ENCODE data around the gene KRTAP9-2. TPM values are rescaled to one million over a fixed set of nuclear protein-coding genes. Genes with fewer than 3 reads are reported as not detected.
"Not testable (repeated sequence)": the region's sequence is repeated elsewhere in the genome, so short reads cannot be mapped to it uniquely, and the experiment has no call there.

The KRTAP9-2 gene
- total RNA-seq, 4 donors from 2014 or later = not detected

- TF ChIP-seq EP300 (IDR thresholded peaks at IDR 0.05) (no peak), POLR2A (IDR thresholded peaks at IDR 0.05) (no peak), CTCF (IDR thresholded peaks at IDR 0.05) (no peak)
- WGBS, 2 donors = 73 to 74% methylated on average over 7 to 9 of the region's 9 CpGs
- Histone ChIP-seq H3K36me3 (no peaks in the 10 kb centered on the region), H3K9me3 (peaks cover 0 to 7% (median 0%) of the 10 kb centered on the region in 4 donors), H3K27ac (no peak within 1 kb of the TSS), H3K4me1 (no peaks in the 10 kb centered on the region), H3K4me3 (no peak within 1 kb of the TSS), H3K27me3 (no peaks in the 10 kb centered on the region)
- DNase-seq (ENCODE audit: low spot score in 2 of 2) = no peak
Measured at GRCh38 chr17:41184480-41184961, 41.9 kb upstream of the KRTAP9-2 start, which contains the start of gene KRTAP4-1. TSS of gene KRTAP4-1 (minus strand) at chr17:41184911. CDS start at chr17:41184854, 57 bp downstream.

- Histone ChIP-seq H3K4me1 (no peaks in the 10 kb centered on the region), H3K27me3 (no peaks in the 10 kb centered on the region), H3K27ac (no peak overlapping the region), H3K4me3 (no peak overlapping the region), H3K9me3 (peaks cover 0 to 7% (median 0%) of the 10 kb centered on the region in 4 donors), H3K36me3 (no peaks in the 10 kb centered on the region)
- WGBS, 2 donors = 61 to 76% methylated on average over 1 of the region's 1 CpG
- DNase-seq (ENCODE audit: low spot score in 2 of 2) = no peak
- TF ChIP-seq POLR2A (IDR thresholded peaks at IDR 0.05) (no peak), EP300 (IDR thresholded peaks at IDR 0.05) (no peak), CTCF (IDR thresholded peaks at IDR 0.05) (no peak)
Measured at GRCh38 chr17:41185001-41185400, 41.4 kb upstream of the KRTAP9-2 start.

GRCh38 chr17:41186872-41187271 is 39.6 kb upstream of the KRTAP9-2 start:
- no peak for DNase-seq (ENCODE audit: low spot score in 2 of 2)
- Histone ChIP-seq H3K27ac (no peak overlapping the region), H3K4me3 (no peak overlapping the region), H3K9me3 (peaks cover 0 to 7% (median 0%) of the 10 kb centered on the region in 4 donors), H3K27me3 (no peaks in the 10 kb centered on the region), H3K4me1 (no peaks in the 10 kb centered on the region), H3K36me3 (no peaks in the 10 kb centered on the region)
- 90 to 92% methylated on average over 2 of the region's 2 CpGs for WGBS, 2 donors
- TF ChIP-seq POLR2A (IDR thresholded peaks at IDR 0.05) (no peak), CTCF (IDR thresholded peaks at IDR 0.05) (no peak), EP300 (IDR thresholded peaks at IDR 0.05) (no peak)

GRCh38 chr17:41189837-41190318 is 36.6 kb upstream of the KRTAP9-2 start, which contains the start of gene KRTAP9-1:
TSS of gene KRTAP9-1 (plus strand) at chr17:41189887. CDS start at chr17:41189887, 0 bp downstream.
- DNase-seq (ENCODE audit: low spot score in 2 of 2); H3K27ac ChIP-seq; H3K36me3 ChIP-seq; H3K4me3 ChIP-seq; H3K9me3 ChIP-seq; H3K4me1 ChIP-seq; H3K27me3 ChIP-seq: not testable (repeated sequence)
- WGBS, 2 donors = 89 to 100% methylated on average over 1 of the region's 1 CpG

GRCh38 chr17:41190328-41190727 is 36.1 kb upstream of the KRTAP9-2 start:
- Histone ChIP-seq H3K4me3 (no peak overlapping the region), H3K4me1 (no peaks in the 10 kb centered on the region), H3K27ac (no peak overlapping the region), H3K36me3 (no peaks in the 10 kb centered on the region), H3K9me3 (no peaks in the 10 kb centered on the region), H3K27me3 (no peaks in the 10 kb centered on the region)
- 83 to 98% methylated on average over 2 to 3 of the region's 3 CpGs for WGBS, 2 donors
- TF ChIP-seq CTCF (IDR thresholded peaks at IDR 0.05) (no peak), EP300 (IDR thresholded peaks at IDR 0.05) (no peak), POLR2A (IDR thresholded peaks at IDR 0.05) (no peak)
- DNase-seq (ENCODE audit: low spot score in 2 of 2) = no peak

All from tibial nerve (tissue), 4 donors.